Erythroblast (primary cell): Measurements from ENCODE around the gene UBN1.

ENCODE experiments used
- GATA1 ChIP-seq: IDR thresholded peaks from 2 replicates; pipeline ENCODE4 v1.6.1; 2011; ENCODE audit warnings: low read depth, mild to moderate bottlenecking, control low read depth, low read length, moderate library complexity
- POLR2A ChIP-seq: IDR thresholded peaks from 2 replicates; pipeline ENCODE4 v1.6.1; 2011; ENCODE audit warnings: mild to moderate bottlenecking, low read length

GRCh38 chr16:4868535-4868934 lies 21.3 kb downstream of the UBN1 start:
- no peak for TF ChIP-seq POLR2A
- no peak for TF ChIP-seq GATA1
